ENCODE data around the gene THOC1.
A peak's percentile ranks its signal among the peaks of the same experiment; 100 is the strongest.
"Not testable (repeated sequence)": the region's sequence is repeated elsewhere in the genome, so short reads cannot be mapped to it uniquely, and the experiment has no call there.

The THOC1 gene

GRCh38 chr18:267688-268552 lies at the start of gene THOC1:
Gene THOC1 (minus strand): TSS chr18:268047. CDS start chr18:268019, 28 bp downstream.
- peak; percentile 72 for DNase-seq (ENCODE audit: low read depth, low spot score)
- H3K27ac ChIP-seq: peak within 1 kb of the TSS; percentile 86

- no peak for DNase-seq (ENCODE audit: low read depth, low spot score)
- H3K27ac ChIP-seq: no peak overlapping the region
These were observed 49.8 kb upstream of the THOC1 start for GRCh38 chr18:317618-318017.

GRCh38 chr18:316393-316792 lies 48.5 kb upstream of the THOC1 start:
- no peak for DNase-seq (ENCODE audit: low read depth, low spot score)

GRCh38 chr18:313931-314330 lies 46.1 kb upstream of the THOC1 start:
- no peak overlapping the region for H3K27ac ChIP-seq
- no peak for DNase-seq (ENCODE audit: low read depth, low spot score)

More at GRCh38 chr18:316393-316792, 48.5 kb upstream of the THOC1 start:
- no peak overlapping the region for H3K27ac ChIP-seq

- no peak overlapping the region for H3K27ac ChIP-seq
- no peak for DNase-seq (ENCODE audit: low read depth, low spot score)
These were observed 44.6 kb upstream of the THOC1 start for GRCh38 chr18:312415-312814.

- H3K27ac ChIP-seq: no peak overlapping the region
- no peak for DNase-seq (ENCODE audit: low read depth, low spot score)
These were observed 42.2 kb upstream of the THOC1 start for GRCh38 chr18:310042-310441.

GRCh38 chr18:308086-308485 lies 40.2 kb upstream of the THOC1 start:
- not testable (repeated sequence) for H3K27ac ChIP-seq

GRCh38 chr18:306608-307255 lies 38.9 kb upstream of the THOC1 start:
- no peak for DNase-seq (ENCODE audit: low read depth, low spot score)
- H3K27ac ChIP-seq: no peak overlapping the region

More at GRCh38 chr18:308086-308485, 40.2 kb upstream of the THOC1 start:
- DNase-seq (ENCODE audit: low read depth, low spot score): not testable (repeated sequence)

- no peak for DNase-seq (ENCODE audit: low read depth, low spot score)
These were observed 37.2 kb upstream of the THOC1 start for GRCh38 chr18:305003-305501.

GRCh38 chr18:303607-304006 lies 35.8 kb upstream of the THOC1 start:
- DNase-seq (ENCODE audit: low read depth, low spot score): no peak
- no peak overlapping the region for H3K27ac ChIP-seq

More at GRCh38 chr18:305003-305501, 37.2 kb upstream of the THOC1 start:
- no peak overlapping the region for H3K27ac ChIP-seq

- H3K27ac ChIP-seq: no peak overlapping the region
- DNase-seq (ENCODE audit: low read depth, low spot score): no peak
These were observed 35.2 kb upstream of the THOC1 start for GRCh38 chr18:303011-303410.

GRCh38 chr18:302097-302496 lies 34.2 kb upstream of the THOC1 start:
- no peak overlapping the region for H3K27ac ChIP-seq
- DNase-seq (ENCODE audit: low read depth, low spot score): no peak

- H3K27ac ChIP-seq: no peak overlapping the region
- DNase-seq (ENCODE audit: low read depth, low spot score): no peak
These were observed 30.1 kb upstream of the THOC1 start for GRCh38 chr18:297936-298335.

GRCh38 chr18:295756-296490 lies 28.1 kb upstream of the THOC1 start:
- no peak overlapping the region for H3K27ac ChIP-seq
- no peak for DNase-seq (ENCODE audit: low read depth, low spot score)

GRCh38 chr18:294566-294965 lies 26.7 kb upstream of the THOC1 start:
- no peak for DNase-seq (ENCODE audit: low read depth, low spot score)
- H3K27ac ChIP-seq: no peak overlapping the region

GRCh38 chr18:293536-293935 lies 25.7 kb upstream of the THOC1 start:
- DNase-seq (ENCODE audit: low read depth, low spot score): no peak
- no peak overlapping the region for H3K27ac ChIP-seq

GRCh38 chr18:292271-292670 lies 24.4 kb upstream of the THOC1 start:
- no peak for DNase-seq (ENCODE audit: low read depth, low spot score)
- H3K27ac ChIP-seq: no peak overlapping the region

GRCh38 chr18:289970-290369 lies 22.1 kb upstream of the THOC1 start:
- not testable (repeated sequence) for H3K27ac ChIP-seq

GRCh38 chr18:289026-289425 lies 21.2 kb upstream of the THOC1 start:
- no peak for DNase-seq (ENCODE audit: low read depth, low spot score)
- H3K27ac ChIP-seq: no peak overlapping the region

More at GRCh38 chr18:289970-290369, 22.1 kb upstream of the THOC1 start:
- not testable (repeated sequence) for DNase-seq (ENCODE audit: low read depth, low spot score)

GRCh38 chr18:286515-287310 lies 18.9 kb upstream of the THOC1 start:
- no peak for DNase-seq (ENCODE audit: low read depth, low spot score)
- no peak overlapping the region for H3K27ac ChIP-seq

Data from epithelial cell of prostate (primary cell).